IgD-negative memory B cell (primary cell): ENCODE data around the gene PHGDH. TPM values are rescaled to one million over a fixed set of nuclear protein-coding genes. Genes with fewer than 3 reads are reported as not detected.

Experiments used
- H3K27ac Mint-ChIP-seq, 3 donors: one replicate each; pipeline ENCODE4 v1.8.0; 2020 to 2022; ENCODE audit warnings: mild to moderate bottlenecking in 3 of 3, mixed read lengths in 3 of 3, moderate library complexity in 1 of 3
- H3K27me3 Mint-ChIP-seq: one replicate; pipeline ENCODE4 v1.8.0; 2021; ENCODE audit warnings: mixed read lengths
- H3K36me3 Mint-ChIP-seq: one replicate; pipeline ENCODE4 v1.8.0; 2020; ENCODE audit warnings: mild to moderate bottlenecking, mixed read lengths
- H3K4me1 Mint-ChIP-seq, 3 donors: one replicate each; pipeline ENCODE4 v1.8.0; 2020 to 2022; ENCODE audit warnings: mixed read lengths in 3 of 3, mild to moderate bottlenecking in 1 of 3
- H3K4me3 Mint-ChIP-seq, 4 donors: one replicate each; pipeline ENCODE4 v1.8.0; 2020 to 2022; ENCODE audit warnings: mild to moderate bottlenecking in 4 of 4, mixed read lengths in 4 of 4, moderate library complexity in 3 of 4
- H3K9me3 Mint-ChIP-seq, 3 donors: one replicate each; pipeline ENCODE4 v1.8.0; 2020 to 2021; ENCODE audit warnings: mixed read lengths in 3 of 3, mild to moderate bottlenecking in 1 of 3
- polyA plus RNA-seq: library from polyadenylated mRNA; unstranded; fragments of 300-500 nt; fragmentation: Illumina TruSeq; gene quantifications from one replicate; pipeline ENCODE4 v1.2.3, GENCODE V29; 2021

The PHGDH gene
- polyA plus RNA-seq, 1 donor from 2014 or later: 14.6 TPM

- Mint-ChIP-seq H3K4me3 (peak overlapping the region; percentile 59 to 97 (median 72)), H3K27ac (peak overlapping the region in 1 of 3 donors; percentile 32), H3K9me3 (no peaks in the 10 kb centered on the region), H3K4me1 (peaks cover 7% of the 10 kb centered on the region in 3 donors), H3K27me3 (peaks cover 19% of the 10 kb centered on the region), H3K36me3 (no peaks in the 10 kb centered on the region)
Observed at GRCh38 chr1:119713039-119713748, 1.5 kb downstream of the PHGDH start.

DNA sequence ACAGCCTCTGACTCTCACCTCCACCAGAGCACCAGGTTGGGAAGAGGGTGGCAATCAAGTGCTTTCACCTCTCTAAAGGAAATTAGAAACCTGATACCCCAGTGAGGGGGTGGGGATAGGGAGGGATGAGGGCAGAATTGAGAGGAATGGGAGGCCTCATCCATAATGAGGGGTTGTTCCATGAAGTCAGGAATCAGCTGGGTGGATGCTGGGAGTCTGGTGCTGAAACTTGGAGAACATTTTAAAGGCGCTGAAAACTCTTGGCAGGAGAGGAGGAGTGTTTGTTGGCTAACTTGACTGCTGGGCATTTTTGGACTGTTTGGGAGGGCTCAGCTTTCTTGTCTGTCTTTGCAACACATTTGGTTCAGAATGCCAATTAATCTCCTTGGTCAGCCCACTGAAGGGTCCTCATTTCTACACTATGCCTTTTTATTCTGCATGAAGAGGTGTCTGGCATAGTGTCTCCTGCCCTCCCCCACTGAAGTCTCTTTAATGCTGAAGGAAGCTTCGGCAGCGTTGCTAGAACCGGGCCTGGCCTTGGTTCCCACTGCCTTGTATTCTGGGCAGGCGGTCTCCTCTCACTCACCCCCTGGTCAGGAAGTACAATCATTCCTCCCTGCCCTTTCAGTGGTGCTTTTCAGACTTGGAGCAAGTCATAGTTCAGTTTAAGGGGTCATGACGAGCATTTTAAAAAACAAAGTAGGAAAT, 2.2 kb downstream of the PHGDH start:
- Mint-ChIP-seq H3K36me3 (no peaks in the 10 kb centered on the region), H3K9me3 (no peaks in the 10 kb centered on the region), H3K4me3 (peak overlapping the region; percentile 6 to 97 (median 72)), H3K27me3 (peaks cover 19% of the 10 kb centered on the region), H3K4me1 (peaks cover 7% of the 10 kb centered on the region in 3 donors), H3K27ac (peak overlapping the region in 1 of 3 donors; percentile 32)

DNA sequence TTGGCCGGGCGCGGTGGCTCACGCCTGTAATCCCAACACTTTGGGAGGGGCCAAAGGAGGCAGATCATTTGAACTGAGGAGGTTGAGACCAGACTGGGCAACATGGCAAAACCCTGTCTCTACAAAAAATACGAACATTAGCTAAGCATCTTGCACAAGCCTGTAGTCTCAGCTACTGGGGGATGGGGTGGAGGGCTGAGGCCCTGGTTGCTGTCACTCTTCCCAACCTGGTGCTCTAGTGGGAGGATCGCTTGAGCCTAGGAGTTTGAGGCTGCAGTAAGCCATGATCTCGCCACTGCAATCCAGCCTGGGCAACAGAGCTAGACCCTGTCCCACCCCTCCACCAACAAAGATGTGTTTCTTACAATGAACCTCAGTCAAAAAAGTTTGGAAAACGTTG, 2.8 kb downstream of the PHGDH start:
- Mint-ChIP-seq H3K27me3 (peaks cover 19% of the 10 kb centered on the region), H3K9me3 (no peaks in the 10 kb centered on the region), H3K27ac (no peak overlapping the region), H3K36me3 (no peaks in the 10 kb centered on the region), H3K4me1 (peaks cover 7% of the 10 kb centered on the region in 3 donors), H3K4me3 (peak overlapping the region in 1 of 4 donors; percentile 77)

GRCh38 chr1:119715542-119715941, 3.8 kb downstream of the PHGDH start:
- Mint-ChIP-seq H3K36me3 (no peaks in the 10 kb centered on the region), H3K9me3 (no peaks in the 10 kb centered on the region), H3K4me3 (no peak overlapping the region), H3K4me1 (peaks cover 7% of the 10 kb centered on the region in 3 donors), H3K27ac (no peak overlapping the region), H3K27me3 (peaks cover 18% of the 10 kb centered on the region)

GRCh38 chr1:119718409-119718808, 6.7 kb downstream of the PHGDH start:
- peaks cover 0 to 2% (median 0%) of the 10 kb centered on the region in 3 donors for H3K4me1 Mint-ChIP-seq
- H3K27ac Mint-ChIP-seq: no peak overlapping the region
- H3K27me3 Mint-ChIP-seq: peaks cover 1% of the 10 kb centered on the region
- H3K4me3 Mint-ChIP-seq: no peak overlapping the region
- H3K9me3 Mint-ChIP-seq: no peaks in the 10 kb centered on the region
- H3K36me3 Mint-ChIP-seq: peaks cover 1% of the 10 kb centered on the region

- Mint-ChIP-seq H3K27ac (no peak overlapping the region), H3K4me3 (no peak overlapping the region), H3K27me3 (peaks cover 1% of the 10 kb centered on the region), H3K9me3 (no peaks in the 10 kb centered on the region), H3K4me1 (peaks cover 0 to under 1% (median 0%) of the 10 kb centered on the region in 3 donors), H3K36me3 (peaks cover 1% of the 10 kb centered on the region)
Observed at GRCh38 chr1:119718972-119719371, 7.2 kb downstream of the PHGDH start.

- H3K27ac Mint-ChIP-seq: no peak overlapping the region
- H3K36me3 Mint-ChIP-seq: peaks cover 5% of the 10 kb centered on the region
- H3K27me3 Mint-ChIP-seq: no peaks in the 10 kb centered on the region
- no peaks in the 10 kb centered on the region for H3K4me1 Mint-ChIP-seq
- no peaks in the 10 kb centered on the region for H3K9me3 Mint-ChIP-seq
- no peak overlapping the region for H3K4me3 Mint-ChIP-seq
Observed at GRCh38 chr1:119720866-119721440, 9.2 kb downstream of the PHGDH start.

GRCh38 chr1:119721896-119722295, 10.2 kb downstream of the PHGDH start:
- H3K36me3 Mint-ChIP-seq: peaks cover 5% of the 10 kb centered on the region
- no peaks in the 10 kb centered on the region for H3K27me3 Mint-ChIP-seq
- no peak overlapping the region for H3K4me3 Mint-ChIP-seq
- no peaks in the 10 kb centered on the region for H3K4me1 Mint-ChIP-seq
- no peak overlapping the region for H3K27ac Mint-ChIP-seq
- no peaks in the 10 kb centered on the region for H3K9me3 Mint-ChIP-seq

DNA sequence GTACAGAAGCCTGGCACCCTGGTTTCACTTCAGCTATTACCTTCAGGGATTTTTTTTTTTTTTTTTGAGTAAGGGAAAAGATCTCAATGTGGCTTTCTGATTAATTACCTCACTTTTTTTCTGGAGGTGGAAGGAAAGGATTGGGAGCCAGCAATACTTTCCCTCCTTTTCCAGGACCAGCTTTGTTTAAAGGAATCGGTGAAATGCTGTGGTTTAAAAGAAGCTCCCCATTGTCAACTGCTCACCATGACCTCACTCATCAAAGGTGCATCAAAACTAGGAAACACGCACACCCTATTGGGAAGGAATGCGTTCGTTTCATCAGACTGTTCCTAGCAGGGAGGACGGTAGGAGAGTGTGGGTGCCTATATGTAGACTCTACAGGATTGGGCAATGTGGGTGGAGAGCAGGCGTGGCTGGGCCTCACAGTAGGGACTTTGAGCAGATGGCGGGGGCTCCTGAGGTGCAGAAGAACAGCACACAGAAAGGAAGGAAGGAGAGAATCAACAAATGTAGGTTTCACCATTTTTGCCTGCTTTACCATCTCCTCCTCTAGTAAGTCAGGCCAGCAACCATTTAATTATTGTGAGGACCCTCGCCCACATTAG, 13.0 kb downstream of the PHGDH start:
- H3K36me3 Mint-ChIP-seq: peaks cover 13% of the 10 kb centered on the region
- no peak overlapping the region for H3K4me3 Mint-ChIP-seq
- H3K9me3 Mint-ChIP-seq: no peaks in the 10 kb centered on the region
- no peak overlapping the region for H3K27ac Mint-ChIP-seq
- H3K4me1 Mint-ChIP-seq: peaks cover 0 to 2% (median 1%) of the 10 kb centered on the region in 3 donors
- no peaks in the 10 kb centered on the region for H3K27me3 Mint-ChIP-seq

GRCh38 chr1:119725626-119726025, 13.9 kb downstream of the PHGDH start:
- no peak overlapping the region for H3K27ac Mint-ChIP-seq
- H3K9me3 Mint-ChIP-seq: no peaks in the 10 kb centered on the region
- H3K4me1 Mint-ChIP-seq: peaks cover 0 to 2% (median 1%) of the 10 kb centered on the region in 3 donors
- H3K4me3 Mint-ChIP-seq: no peak overlapping the region
- H3K36me3 Mint-ChIP-seq: peaks cover 13% of the 10 kb centered on the region
- H3K27me3 Mint-ChIP-seq: no peaks in the 10 kb centered on the region

- Mint-ChIP-seq H3K27ac (peak overlapping the region in 1 of 3 donors; percentile 8), H3K27me3 (no peaks in the 10 kb centered on the region), H3K36me3 (peaks cover 12% of the 10 kb centered on the region), H3K4me1 (peaks cover 0 to 2% (median 1%) of the 10 kb centered on the region in 3 donors), H3K4me3 (no peak overlapping the region), H3K9me3 (no peaks in the 10 kb centered on the region)
Observed at GRCh38 chr1:119727991-119728390, 16.3 kb downstream of the PHGDH start.

- Mint-ChIP-seq H3K9me3 (no peaks in the 10 kb centered on the region), H3K4me3 (no peak overlapping the region)
Observed at GRCh38 chr1:119729044-119729443, 17.3 kb downstream of the PHGDH start.

GRCh38 chr1:119731060-119731459, 19.3 kb downstream of the PHGDH start:
- peaks cover 12% of the 10 kb centered on the region for H3K36me3 Mint-ChIP-seq

More at GRCh38 chr1:119729044-119729443, 17.3 kb downstream of the PHGDH start:
- peaks cover 0 to 2% (median 1%) of the 10 kb centered on the region in 3 donors for H3K4me1 Mint-ChIP-seq
- no peaks in the 10 kb centered on the region for H3K27me3 Mint-ChIP-seq
- H3K27ac Mint-ChIP-seq: no peak overlapping the region
- H3K36me3 Mint-ChIP-seq: peaks cover 12% of the 10 kb centered on the region

GRCh38 chr1:119731741-119732430, 20.2 kb downstream of the PHGDH start:
- H3K4me1 Mint-ChIP-seq: peaks cover 0 to 2% (median 1%) of the 10 kb centered on the region in 3 donors
- peaks cover 13% of the 10 kb centered on the region for H3K36me3 Mint-ChIP-seq
- H3K4me3 Mint-ChIP-seq: no peak overlapping the region
- no peaks in the 10 kb centered on the region for H3K9me3 Mint-ChIP-seq
- H3K27ac Mint-ChIP-seq: no peak overlapping the region
- H3K27me3 Mint-ChIP-seq: no peaks in the 10 kb centered on the region

More at GRCh38 chr1:119731060-119731459, 19.3 kb downstream of the PHGDH start:
- Mint-ChIP-seq H3K27ac (no peak overlapping the region), H3K4me1 (peaks cover 0 to 2% (median 1%) of the 10 kb centered on the region in 3 donors), H3K4me3 (no peak overlapping the region), H3K27me3 (no peaks in the 10 kb centered on the region), H3K9me3 (no peaks in the 10 kb centered on the region)
